Stimulated activated naive CD8-positive, alpha-beta T cell treated with anti-CD3 and anti-CD28 coated beads, Interleukin-15, Interleukin-2, amounts not matched to agents 100 U/mL and 50 U/mL, for 24 hours (primary cell): ENCODE data around the gene PDE2A.
"Not testable (repeated sequence)": the region's sequence is repeated elsewhere in the genome, so short reads cannot be mapped to it uniquely, and the experiment has no call there.

Source experiments
- ATAC-seq: fragments of 150-1000 bp; cut with Tn5 transposase; one replicate; pipeline ENCODE4 v1.10.0; 2021
- DNase-seq: peaks from one replicate; pipeline ENCODE4 v3.0.0; 2021

The PDE2A gene

GRCh38 chr11:72576661-72577060, 97.6 kb downstream of the PDE2A start:
- no peak for ATAC-seq
- no peak for DNase-seq

- ATAC-seq (no peak), DNase-seq (no peak)
Measured at GRCh38 chr11:72576243-72576595, 98.0 kb downstream of the PDE2A start.

GRCh38 chr11:72575533-72576242, 98.5 kb downstream of the PDE2A start:
- ATAC-seq (no peak), DNase-seq (no peak)

GRCh38 chr11:72574548-72575460, 99.4 kb downstream of the PDE2A start:
- DNase-seq (no peak), ATAC-seq (no peak)

- no peak for DNase-seq
- no peak for ATAC-seq
Measured at GRCh38 chr11:72573855-72574445, 100.3 kb downstream of the PDE2A start.

- peak; percentile 56 for DNase-seq
- no peak for ATAC-seq
Measured at GRCh38 chr11:72573072-72573854, 101.0 kb downstream of the PDE2A start.

- not testable (repeated sequence) for ATAC-seq, DNase-seq
Measured at GRCh38 chr11:72572540-72572939, 101.7 kb downstream of the PDE2A start.

- ATAC-seq = no peak
- DNase-seq = no peak
Measured at GRCh38 chr11:72570893-72571661, 103.1 kb downstream of the PDE2A start.

GRCh38 chr11:72569966-72570892, 104.0 kb downstream of the PDE2A start:
- DNase-seq (no peak), ATAC-seq (no peak)

GRCh38 chr11:72568861-72569260, 105.4 kb downstream of the PDE2A start:
- no peak for ATAC-seq

GRCh38 chr11:72562431-72562830, 111.8 kb downstream of the PDE2A start:
- DNase-seq (no peak), ATAC-seq (no peak)

More at GRCh38 chr11:72568861-72569260, 105.4 kb downstream of the PDE2A start:
- DNase-seq = no peak

- ATAC-seq (no peak), DNase-seq (no peak)
Measured at GRCh38 chr11:72561856-72562255, 112.4 kb downstream of the PDE2A start.

GRCh38 chr11:72560864-72561263, 113.4 kb downstream of the PDE2A start:
- not testable (repeated sequence) for ATAC-seq, DNase-seq

- DNase-seq = no peak
- ATAC-seq = no peak
Measured at GRCh38 chr11:72556433-72556832, 117.8 kb downstream of the PDE2A start.

- not testable (repeated sequence) for ATAC-seq, DNase-seq
Measured at GRCh38 chr11:72555014-72555522, 119.2 kb downstream of the PDE2A start.

- DNase-seq = peak; percentile 36
- ATAC-seq = no peak
Measured at GRCh38 chr11:72553706-72554105, 120.5 kb downstream of the PDE2A start.

GRCh38 chr11:72552399-72552910, 121.8 kb downstream of the PDE2A start:
- no peak for ATAC-seq
- DNase-seq = no peak

- DNase-seq = no peak
Measured at GRCh38 chr11:72551571-72551970, 122.7 kb downstream of the PDE2A start.

GRCh38 chr11:72548463-72548862, 125.8 kb downstream of the PDE2A start:
- ATAC-seq (no peak), DNase-seq (no peak)

More at GRCh38 chr11:72551571-72551970, 122.7 kb downstream of the PDE2A start:
- no peak for ATAC-seq

GRCh38 chr11:72546866-72547265, 127.4 kb downstream of the PDE2A start:
- ATAC-seq (no peak), DNase-seq (no peak)
